Measurements from ENCODE around the gene TMEM273. TPM values are rescaled to one million over a fixed set of nuclear protein-coding genes. Genes with fewer than 3 reads are reported as not detected.

TMEM273 gene
- polyA plus RNA-seq, 12 donors = 4.7 to 10.2 (median 6.6) TPM; not detected in 1

Other genes with a start within 250 kb of the TMEM273 start
- gene LRRC18, start 248.6 kb downstream of the TMEM273 start, polyA plus RNA-seq (ENCODE audit: insufficient read length in 12 of 12) = under 1 TPM in 5 of 12 donors, not detected in 7; 0.07 to 0.23 (median 0.22) TPM
- gene VSTM4, start 72.9 kb downstream of the TMEM273 start, polyA plus RNA-seq (ENCODE audit: insufficient read length in 12 of 12) = 100 to 1,000 TPM in 1 of 12 donors, 10 to 100 TPM in 11; 37.8 to 130 (median 44.2) TPM
- not detected for gene FAM170B, start 54.4 kb downstream of the TMEM273 start, polyA plus RNA-seq (ENCODE audit: insufficient read length in 12 of 12)
- gene C10orf71, start 110.8 kb upstream of the TMEM273 start, polyA plus RNA-seq (ENCODE audit: insufficient read length in 12 of 12) = 10 to 100 TPM in 11 of 12 donors, not detected in 1; 10.9 to 48.1 (median 33.4) TPM
- gene DRGX, start 207.7 kb upstream of the TMEM273 start, polyA plus RNA-seq (ENCODE audit: insufficient read length in 12 of 12) = under 1 TPM in 1 of 12 donors, not detected in 11; 0.23 TPM